ENCODE measurements around the gene PPP1R10.

PPP1R10 gene

GRCh38 chr6:30613251-30614043, 3.6 kb downstream of the PPP1R10 start:
- peaks cover 29% of the 10 kb centered on the region for H3K36me3 ChIP-seq
- H3K27me3 ChIP-seq, result no peaks in the 10 kb centered on the region
- no peak for TF ChIP-seq CTCF (IDR thresholded peaks at IDR 0.05)
- H3K27ac ChIP-seq, result peak overlapping the region; percentile 98
- H3K4me1 ChIP-seq (ENCODE audit: control insufficient read depth in 1 of 2, insufficient read depth in 1 of 2, low read depth in 1 of 2, low read length in 1 of 2), result peaks cover 38 to 42% of the 10 kb centered on the region in 2 experiments
- H3K4me3 ChIP-seq (ENCODE audit: low read depth in 1 of 2, low read length in 1 of 2), result peak overlapping the region; percentile 82 to 92
- no peaks in the 10 kb centered on the region for H3K9me3 ChIP-seq

- no peaks in the 10 kb centered on the region for H3K27me3 ChIP-seq
- no peak for TF ChIP-seq CTCF (IDR thresholded peaks at IDR 0.05)
- peaks cover 36% of the 10 kb centered on the region for H3K36me3 ChIP-seq
- peaks cover 32 to 35% of the 10 kb centered on the region in 2 experiments for H3K4me1 ChIP-seq (ENCODE audit: control insufficient read depth in 1 of 2, insufficient read depth in 1 of 2, low read depth in 1 of 2, low read length in 1 of 2)
- no peaks in the 10 kb centered on the region for H3K9me3 ChIP-seq
- H3K27ac ChIP-seq, result peak overlapping the region; percentile 98
- H3K4me3 ChIP-seq (ENCODE audit: low read depth in 1 of 2, low read length in 1 of 2), result no peak overlapping the region
Measured at GRCh38 chr6:30612687-30613248, 4.3 kb downstream of the PPP1R10 start.

- Histone ChIP-seq H3K27ac (peak overlapping the region; percentile 98), H3K36me3 (peaks cover 41% of the 10 kb centered on the region), H3K9me3 (no peaks in the 10 kb centered on the region), H3K4me3 (ENCODE audit: low read depth in 1 of 2, low read length in 1 of 2) (no peak overlapping the region), H3K27me3 (no peaks in the 10 kb centered on the region), H3K4me1 (ENCODE audit: control insufficient read depth in 1 of 2, insufficient read depth in 1 of 2, low read depth in 1 of 2, low read length in 1 of 2) (peaks cover 35 to 36% of the 10 kb centered on the region in 2 experiments)
- no peak for TF ChIP-seq CTCF (IDR thresholded peaks at IDR 0.05)
Measured at GRCh38 chr6:30612213-30612612, 4.8 kb downstream of the PPP1R10 start.

GRCh38 chr6:30611856-30612194, 5.2 kb downstream of the PPP1R10 start:
- TF ChIP-seq CTCF (IDR thresholded peaks at IDR 0.05), result no peak
- H3K36me3 ChIP-seq, result peaks cover 42% of the 10 kb centered on the region
- peak overlapping the region; percentile 98 for H3K27ac ChIP-seq
- H3K4me1 ChIP-seq (ENCODE audit: control insufficient read depth in 1 of 2, insufficient read depth in 1 of 2, low read depth in 1 of 2, low read length in 1 of 2), result peaks cover 37 to 40% of the 10 kb centered on the region in 2 experiments
- no peaks in the 10 kb centered on the region for H3K9me3 ChIP-seq
- H3K27me3 ChIP-seq, result no peaks in the 10 kb centered on the region
- H3K4me3 ChIP-seq (ENCODE audit: low read depth in 1 of 2, low read length in 1 of 2), result no peak overlapping the region

- Histone ChIP-seq H3K9me3 (no peaks in the 10 kb centered on the region), H3K4me1 (ENCODE audit: control insufficient read depth in 1 of 2, insufficient read depth in 1 of 2, low read depth in 1 of 2, low read length in 1 of 2) (peaks cover 42 to 45% of the 10 kb centered on the region in 2 experiments), H3K4me3 (ENCODE audit: low read depth in 1 of 2, low read length in 1 of 2) (no peak overlapping the region), H3K27ac (peak overlapping the region; percentile 98), H3K36me3 (peaks cover 42% of the 10 kb centered on the region), H3K27me3 (no peaks in the 10 kb centered on the region)
- no peak for TF ChIP-seq CTCF (IDR thresholded peaks at IDR 0.05)
Measured at GRCh38 chr6:30611150-30611855, 5.7 kb downstream of the PPP1R10 start.
